HS-27A (cell line): Measurements from ENCODE around the gene SPOP.
"Not testable (repeated sequence)": the region's sequence is repeated elsewhere in the genome, so short reads cannot be mapped to it uniquely, and the experiment has no call there.

Experiments
- DNase-seq: peaks from one replicate; pipeline ENCODE4 v3.0.0-alpha.2; 2012; ENCODE audit warnings: low read depth, missing footprints

Gene SPOP

GRCh38 chr17:49550764-49551163 lies 127.1 kb downstream of the SPOP start:
- not testable (repeated sequence) for DNase-seq

GRCh38 chr17:49549691-49550678 lies 127.9 kb downstream of the SPOP start:
- no peak for DNase-seq

- no peak for DNase-seq
These were observed 128.6 kb downstream of the SPOP start for GRCh38 chr17:49549311-49549605.
